Stimulated activated CD4-positive, alpha-beta T cell treated with anti-CD3 and anti-CD28 coated beads, Interleukin-1b, Interleukin-23, amount 100 ng/mL, for 24 hours (primary cell): ENCODE results near the gene KLHL4.
"Not testable (repeated sequence)": the region's sequence is repeated elsewhere in the genome, so short reads cannot be mapped to it uniquely, and the experiment has no call there.

Experiments
- DNase-seq, 4 experiments: peaks; one replicate each; pipeline ENCODE4 v3.0.0-alpha.2; 2020; ENCODE audit warnings: low read depth in 4 of 4, low spot score in 1 of 4

KLHL4 gene

DNA sequence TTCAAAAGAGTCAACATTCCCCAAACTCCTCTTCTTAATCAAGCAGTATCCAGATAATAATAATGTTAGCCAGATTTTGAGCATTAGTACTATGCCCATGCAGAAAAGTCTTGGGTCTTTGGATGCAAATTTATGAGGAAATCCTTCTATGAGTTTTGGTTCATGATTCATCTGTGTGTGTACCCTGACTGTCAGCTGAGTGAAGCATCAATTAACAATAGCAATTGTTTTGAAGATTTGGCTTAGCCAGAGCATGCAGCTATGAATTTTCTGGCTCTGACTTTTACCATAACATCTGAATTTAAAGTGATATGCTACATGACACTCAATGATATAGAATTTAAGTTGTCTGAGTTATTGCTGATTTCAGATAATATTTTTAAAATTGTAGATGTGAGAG is 145.8 kb downstream of the KLHL4 start:
- no peak for DNase-seq

DNA sequence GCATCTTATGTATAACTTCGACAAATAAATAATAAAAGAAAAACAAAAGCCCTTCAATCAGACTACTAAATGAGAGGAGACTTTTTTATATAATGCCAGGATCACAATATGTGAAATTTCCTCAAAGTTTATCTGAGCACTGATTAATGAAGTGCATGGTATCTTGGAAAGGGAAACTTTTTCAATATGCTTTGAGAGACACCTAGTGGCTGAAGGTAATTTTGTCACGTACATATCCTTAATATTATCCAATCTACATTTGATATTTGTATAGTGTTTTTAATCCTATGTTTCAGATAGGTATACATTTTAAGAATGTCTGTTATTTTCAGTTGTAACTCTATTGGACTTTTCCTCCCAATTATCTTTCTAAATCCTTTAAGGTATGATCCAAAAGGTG is 146.8 kb downstream of the KLHL4 start:
- DNase-seq, result no peak

DNA sequence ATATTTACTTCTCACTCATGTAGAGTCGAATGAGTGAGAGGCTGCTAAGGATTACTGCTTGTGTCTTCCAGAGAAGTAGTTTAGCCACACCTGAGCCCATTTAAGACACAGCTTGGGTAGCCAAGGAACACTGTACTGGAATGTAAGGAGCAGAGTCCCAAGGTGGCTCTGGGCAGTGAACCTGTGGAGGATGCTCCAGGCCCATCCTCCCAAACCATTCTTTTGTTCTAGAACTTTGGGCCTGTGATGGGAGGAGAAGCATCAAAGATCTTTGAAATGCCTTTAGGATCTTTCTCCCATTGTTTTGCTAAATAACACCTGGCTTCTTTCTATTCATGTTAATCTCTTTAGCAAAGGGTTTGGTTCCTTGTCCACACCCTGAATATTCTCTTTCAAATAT is 162.2 kb downstream of the KLHL4 start:
- no peak for DNase-seq

DNA sequence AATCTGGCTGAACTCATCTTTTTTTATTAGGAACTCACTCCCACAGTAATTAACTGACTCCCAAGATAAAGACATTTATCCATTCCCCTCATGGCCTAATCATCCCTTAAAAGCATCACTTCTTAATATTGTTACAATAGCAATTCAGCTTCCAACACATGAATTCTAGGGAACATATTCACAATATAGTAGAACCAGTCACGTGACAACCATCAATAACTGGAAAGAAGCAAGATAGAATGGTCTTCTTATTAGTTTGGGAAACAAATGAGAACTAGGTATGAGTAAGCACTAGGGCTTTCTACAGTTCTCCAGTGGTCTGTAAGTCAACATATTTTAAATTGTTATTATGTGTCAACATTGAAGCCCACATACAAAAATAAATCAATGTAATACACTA is 170.1 kb downstream of the KLHL4 start:
- DNase-seq, result no peak

DNA sequence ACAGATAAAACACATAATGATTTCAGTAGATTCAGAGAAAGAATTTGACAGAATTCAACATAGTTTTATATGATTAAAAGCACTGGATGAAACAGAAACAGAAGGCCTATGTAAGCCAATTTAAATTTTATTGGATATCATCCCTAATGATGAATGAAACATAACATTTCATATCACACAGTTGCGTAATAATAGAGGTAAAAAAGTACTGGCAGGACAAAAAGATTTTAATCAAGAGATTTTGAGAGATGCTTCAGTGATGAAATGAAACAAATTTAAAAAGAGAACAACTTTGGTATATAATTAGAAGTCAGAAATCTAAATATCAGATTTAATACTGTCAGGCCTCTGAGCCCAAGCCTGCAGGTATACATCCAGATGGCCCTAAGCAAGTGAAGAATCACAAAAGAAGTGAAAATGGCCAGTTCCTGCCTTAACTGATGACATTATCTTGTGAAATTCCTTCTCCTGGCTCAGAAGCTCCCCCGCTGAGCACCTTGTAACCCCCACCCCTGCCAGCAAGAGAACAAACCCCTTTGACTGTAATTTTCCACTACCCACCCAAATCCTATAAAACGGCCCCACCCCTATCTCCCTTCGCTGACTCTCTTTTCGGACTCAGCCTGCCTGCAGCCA is 170.6 kb downstream of the KLHL4 start:
- DNase-seq, result not testable (repeated sequence)

DNA sequence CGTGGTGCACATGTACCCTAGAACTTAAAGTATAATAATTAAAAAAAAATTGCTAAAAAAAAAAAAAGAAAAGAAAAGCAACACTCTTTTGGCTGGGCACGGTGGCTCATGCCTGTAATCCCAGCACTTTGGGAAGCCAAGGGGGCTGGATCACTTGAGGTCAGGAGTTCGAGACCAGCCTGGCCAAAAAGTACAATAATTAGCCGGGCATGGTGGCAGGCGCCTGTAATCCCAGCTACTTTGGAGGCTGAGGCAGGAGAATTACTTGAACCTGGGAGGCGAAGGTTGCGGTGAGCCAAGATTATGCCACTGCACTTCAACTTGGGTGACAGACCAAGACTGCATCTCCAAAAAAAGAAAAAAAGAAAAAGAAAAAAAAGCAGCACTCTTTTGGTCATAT is 171.6 kb downstream of the KLHL4 start:
- DNase-seq, result not testable (repeated sequence)

DNA sequence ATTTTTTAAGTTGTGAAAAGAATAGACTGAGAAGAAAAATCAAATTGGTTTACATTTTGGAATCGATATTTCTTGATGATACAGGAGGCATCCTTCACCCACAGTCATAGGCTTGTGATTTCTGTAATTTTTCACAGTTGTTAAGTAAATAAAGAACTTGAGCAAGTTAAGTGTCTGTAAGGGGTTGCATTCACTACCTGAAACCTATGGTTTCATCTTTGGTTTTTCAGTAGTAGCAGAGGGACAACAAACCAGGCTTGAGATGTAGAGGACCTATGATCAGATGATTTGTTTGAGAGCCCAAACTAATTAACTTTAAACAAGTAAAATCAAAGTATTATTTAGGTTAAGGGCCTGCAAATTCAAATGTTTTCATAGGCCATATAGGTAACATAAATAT is 175.6 kb downstream of the KLHL4 start:
- DNase-seq, result no peak

DNA sequence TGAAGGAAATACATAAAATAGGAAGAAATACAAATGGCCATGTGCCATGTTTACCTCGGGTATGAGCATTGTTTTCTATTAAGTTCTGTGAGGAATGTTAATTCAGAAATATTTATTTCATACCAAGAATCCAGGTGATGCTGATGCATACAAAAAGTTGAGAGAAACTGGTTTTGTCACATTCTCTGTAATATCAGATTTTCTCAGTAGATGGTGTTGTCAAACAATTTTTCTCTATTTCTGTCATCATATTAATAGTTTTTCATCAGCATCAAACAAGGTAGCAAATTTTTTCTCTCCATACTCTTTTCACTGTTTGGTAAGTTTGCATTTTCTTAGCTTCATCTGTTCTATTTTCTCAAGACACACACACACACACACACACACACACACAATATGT is 179.8 kb downstream of the KLHL4 start:
- no peak for DNase-seq

DNA sequence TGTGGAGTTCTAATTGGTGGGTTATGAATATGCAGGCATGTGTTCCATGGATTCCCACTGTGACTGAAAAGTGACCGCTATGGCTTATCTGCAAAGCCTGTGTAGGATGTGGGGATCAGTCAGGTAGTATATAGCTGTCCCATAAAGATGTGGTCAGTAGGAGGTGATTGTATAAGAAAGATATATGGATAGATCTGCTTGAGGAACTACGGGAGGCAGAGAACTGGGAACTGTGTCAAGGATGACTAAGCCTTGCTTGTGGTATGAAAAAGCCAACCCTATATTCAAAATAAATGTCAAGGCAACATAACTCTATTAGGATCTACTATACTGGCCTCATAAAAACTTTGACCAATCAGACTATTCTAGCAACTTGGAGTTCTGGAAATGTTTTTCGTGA is 185.2 kb downstream of the KLHL4 start:
- no peak for DNase-seq

DNA sequence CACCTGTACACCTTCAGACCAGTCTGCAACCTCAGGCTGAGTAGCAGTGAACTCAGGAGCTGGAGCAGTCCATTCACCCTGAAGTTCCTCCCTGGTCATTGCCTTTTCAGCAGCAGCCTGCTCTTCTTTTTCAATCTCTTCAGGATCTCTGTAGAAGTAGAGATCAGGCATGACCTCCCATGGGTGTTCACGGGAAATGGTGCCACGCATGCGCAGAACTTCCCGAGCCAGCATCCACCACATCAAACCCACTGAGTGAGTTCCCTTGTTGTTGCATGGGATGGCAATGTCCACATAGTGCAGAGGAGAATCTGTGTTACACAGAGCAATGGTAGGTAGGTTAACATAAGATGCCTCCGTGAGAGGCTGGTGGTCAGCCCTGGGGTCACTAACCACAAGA is 185.9 kb downstream of the KLHL4 start:
- not testable (repeated sequence) for DNase-seq

DNA sequence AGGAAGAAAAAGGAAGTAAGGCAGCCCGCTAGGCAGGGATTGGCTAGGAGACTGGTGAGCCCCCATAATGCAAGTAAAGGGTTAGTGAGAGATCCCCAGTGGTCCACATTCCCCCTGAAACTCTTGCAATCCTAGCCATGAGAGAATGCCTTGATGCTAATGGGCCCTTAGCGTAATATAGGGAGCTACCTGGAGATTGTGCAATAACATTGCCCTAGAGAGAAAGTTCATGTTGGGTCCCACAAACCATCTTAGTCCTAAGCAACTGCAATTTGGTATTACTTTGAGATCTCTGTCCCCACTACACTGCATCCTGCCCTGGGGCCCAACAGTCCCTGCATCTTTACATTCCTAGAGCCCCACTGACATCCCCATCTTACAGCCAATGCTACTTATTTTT is 188.5 kb downstream of the KLHL4 start:
- DNase-seq, result no peak

DNA sequence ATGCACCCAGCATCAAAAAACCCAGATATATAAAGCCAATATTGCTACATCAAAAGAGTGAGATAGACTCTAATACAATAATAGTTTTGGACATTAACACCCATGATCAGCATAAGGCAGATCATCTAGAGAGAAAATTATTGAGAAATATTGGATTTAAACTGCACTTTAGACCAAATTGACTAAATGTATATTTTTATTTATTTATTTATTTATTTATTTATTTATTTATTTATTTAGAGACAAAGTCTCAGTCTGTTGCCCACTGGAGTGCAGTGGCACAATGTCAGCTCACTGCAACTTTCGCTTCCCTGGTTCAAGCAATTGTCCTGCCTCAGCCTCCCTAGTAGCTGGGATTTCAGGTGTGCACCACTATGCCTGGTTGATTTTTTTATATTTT is 193.0 kb downstream of the KLHL4 start:
- no peak for DNase-seq
